Measurements from ENCODE around the gene LCMT2.

Gene LCMT2, protein sequence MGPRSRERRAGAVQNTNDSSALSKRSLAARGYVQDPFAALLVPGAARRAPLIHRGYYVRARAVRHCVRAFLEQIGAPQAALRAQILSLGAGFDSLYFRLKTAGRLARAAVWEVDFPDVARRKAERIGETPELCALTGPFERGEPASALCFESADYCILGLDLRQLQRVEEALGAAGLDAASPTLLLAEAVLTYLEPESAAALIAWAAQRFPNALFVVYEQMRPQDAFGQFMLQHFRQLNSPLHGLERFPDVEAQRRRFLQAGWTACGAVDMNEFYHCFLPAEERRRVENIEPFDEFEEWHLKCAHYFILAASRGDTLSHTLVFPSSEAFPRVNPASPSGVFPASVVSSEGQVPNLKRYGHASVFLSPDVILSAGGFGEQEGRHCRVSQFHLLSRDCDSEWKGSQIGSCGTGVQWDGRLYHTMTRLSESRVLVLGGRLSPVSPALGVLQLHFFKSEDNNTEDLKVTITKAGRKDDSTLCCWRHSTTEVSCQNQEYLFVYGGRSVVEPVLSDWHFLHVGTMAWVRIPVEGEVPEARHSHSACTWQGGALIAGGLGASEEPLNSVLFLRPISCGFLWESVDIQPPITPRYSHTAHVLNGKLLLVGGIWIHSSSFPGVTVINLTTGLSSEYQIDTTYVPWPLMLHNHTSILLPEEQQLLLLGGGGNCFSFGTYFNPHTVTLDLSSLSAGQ

DNA sequence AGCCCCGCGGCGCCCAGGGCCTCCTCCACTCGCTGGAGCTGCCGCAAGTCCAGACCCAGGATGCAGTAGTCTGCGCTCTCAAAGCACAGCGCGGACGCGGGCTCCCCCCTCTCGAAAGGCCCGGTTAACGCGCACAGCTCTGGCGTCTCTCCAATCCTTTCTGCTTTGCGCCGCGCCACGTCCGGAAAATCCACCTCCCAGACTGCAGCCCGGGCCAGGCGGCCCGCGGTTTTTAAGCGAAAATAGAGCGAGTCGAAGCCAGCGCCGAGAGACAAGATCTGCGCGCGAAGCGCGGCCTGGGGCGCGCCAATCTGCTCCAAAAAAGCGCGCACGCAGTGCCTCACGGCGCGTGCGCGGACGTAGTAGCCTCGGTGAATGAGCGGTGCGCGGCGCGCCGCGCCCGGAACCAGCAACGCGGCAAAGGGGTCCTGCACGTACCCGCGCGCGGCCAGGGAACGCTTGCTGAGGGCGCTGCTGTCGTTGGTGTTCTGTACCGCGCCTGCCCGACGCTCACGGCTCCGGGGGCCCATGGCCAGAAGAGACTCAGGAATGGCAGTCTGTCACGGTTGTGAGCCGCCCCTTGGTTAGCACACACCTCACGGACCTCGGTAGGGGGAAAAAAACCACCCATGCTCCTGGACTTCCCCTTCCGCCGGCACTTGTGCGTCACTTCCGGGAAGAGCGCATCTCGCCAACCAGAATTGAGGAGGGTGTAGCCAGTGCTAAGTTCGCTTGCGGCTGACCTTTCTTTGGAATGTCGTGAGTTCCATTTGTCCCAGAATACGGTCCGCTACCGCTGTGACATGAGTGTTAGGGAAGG is at the start of gene LCMT2:
Gene LCMT2, minus strand, starts transcription at position 614 of the 820 bp plus-strand sequence. Its CDS starts 84 bp downstream, at position 530.
- DNase-seq, result peak; percentile 84

DNA sequence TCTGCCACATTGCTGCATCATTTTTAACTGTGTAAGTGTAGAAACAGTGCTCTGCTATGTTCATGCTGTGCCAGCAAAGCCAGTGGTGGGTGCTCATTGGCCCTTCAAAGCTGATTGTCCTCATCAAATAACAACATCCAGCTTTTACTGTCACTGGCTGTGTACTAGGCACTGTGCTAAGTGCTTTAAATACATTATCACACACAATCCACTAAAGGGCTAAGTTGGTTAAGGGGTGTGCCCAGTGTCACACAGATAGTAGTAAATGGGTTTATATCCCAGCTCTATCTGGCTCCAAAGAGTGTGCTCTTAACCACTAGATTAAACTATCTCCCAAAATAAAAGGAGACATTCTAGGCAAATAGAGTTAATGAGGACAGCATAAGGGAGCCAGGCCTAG is 48.2 kb upstream of the LCMT2 start:
- DNase-seq, result no peak

DNA sequence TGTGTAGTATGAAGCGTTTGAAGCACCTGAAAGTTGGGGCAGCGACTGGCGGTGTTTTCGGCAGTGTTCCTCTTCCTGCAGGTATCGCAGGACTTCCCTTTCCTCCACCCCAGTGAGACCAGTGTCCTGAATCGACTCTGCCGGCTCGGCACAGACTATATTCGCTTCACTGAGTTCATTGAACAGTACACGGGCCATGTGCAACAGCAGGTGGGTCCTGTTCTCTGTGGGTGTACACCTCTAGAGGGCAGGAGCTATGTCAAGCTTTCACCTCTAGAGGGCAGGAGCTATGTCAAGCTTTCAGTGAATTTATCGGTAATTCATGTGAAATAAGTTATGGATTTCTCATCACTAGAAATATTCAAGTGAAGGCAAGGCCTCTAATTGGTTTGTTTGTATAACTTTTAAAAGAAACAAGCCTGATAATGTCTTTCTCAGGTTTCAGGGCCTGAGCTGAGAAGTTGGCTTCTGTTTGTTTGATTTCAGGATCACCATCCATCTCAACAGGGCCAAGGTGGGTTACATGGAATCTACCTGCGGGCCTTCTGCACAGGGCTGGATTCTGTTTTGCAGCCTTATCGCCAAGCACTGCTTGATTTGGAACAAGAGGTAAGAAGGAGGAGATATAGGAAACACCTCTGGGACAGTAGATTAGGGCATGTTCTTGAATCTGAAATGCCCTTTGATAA is 45.8 kb upstream of the LCMT2 start:
- DNase-seq, result peak; percentile 22

- DNase-seq, result peak; percentile 56
These were observed 40.9 kb upstream of the LCMT2 start, which contains the start of the genes TUBGCP4 and ZSCAN29 for GRCh38 chr15:43370975-43371974. TSS of gene TUBGCP4 (plus strand) at chr15:43371101. CDS start at chr15:43371355, 254 bp downstream. TSS of gene ZSCAN29 (minus strand) at chr15:43371043. CDS start at chr15:43369913, 1,130 bp downstream.

GRCh38 chr15:43370310-43370974 is 40.1 kb upstream of the LCMT2 start:
- no peak for DNase-seq

- no peak for DNase-seq
These were observed 31.0 kb upstream of the LCMT2 start for GRCh38 chr15:43361313-43361903.

DNA sequence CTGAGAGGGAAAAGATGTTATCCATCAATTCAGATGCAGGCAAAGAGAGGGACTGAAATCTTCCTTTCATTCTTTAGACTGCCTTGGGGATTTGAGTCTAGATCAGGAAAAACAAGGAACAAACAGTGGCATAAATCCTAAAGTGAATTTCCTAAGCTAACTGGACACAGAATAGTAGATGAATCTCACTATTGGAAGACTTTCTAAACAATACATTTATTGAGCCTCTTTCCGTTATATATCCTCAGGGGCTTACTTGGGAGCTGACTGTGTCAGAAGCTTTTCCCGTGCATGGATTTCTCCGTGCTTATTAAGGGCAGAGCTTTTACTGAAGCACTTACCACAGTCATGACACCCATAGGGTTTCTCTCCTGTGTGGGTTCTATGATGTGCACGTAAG is 30.4 kb upstream of the LCMT2 start:
- no peak for DNase-seq

GRCh38 chr15:43352693-43353382 is 22.5 kb upstream of the LCMT2 start:
- no peak for DNase-seq

DNA sequence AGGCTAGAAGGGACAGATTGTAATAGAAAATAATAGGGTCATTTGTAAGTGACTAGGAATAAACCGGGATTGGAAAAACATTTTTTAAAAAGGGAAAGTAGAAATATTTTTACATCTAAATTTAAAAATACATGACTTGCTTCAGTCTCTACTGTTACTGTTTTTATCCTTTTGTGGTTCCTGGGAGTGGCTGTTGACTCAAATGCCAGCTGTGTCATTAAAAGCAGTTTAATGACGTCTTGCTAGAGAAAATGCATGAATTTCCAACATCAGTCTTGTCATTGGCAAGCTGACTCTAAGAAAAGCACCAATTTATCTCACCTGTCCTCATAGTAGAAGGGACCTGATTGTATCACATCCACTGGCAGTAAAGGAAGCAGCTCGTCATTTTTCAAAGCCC is 16.7 kb upstream of the LCMT2 start:
- no peak for DNase-seq

DNA sequence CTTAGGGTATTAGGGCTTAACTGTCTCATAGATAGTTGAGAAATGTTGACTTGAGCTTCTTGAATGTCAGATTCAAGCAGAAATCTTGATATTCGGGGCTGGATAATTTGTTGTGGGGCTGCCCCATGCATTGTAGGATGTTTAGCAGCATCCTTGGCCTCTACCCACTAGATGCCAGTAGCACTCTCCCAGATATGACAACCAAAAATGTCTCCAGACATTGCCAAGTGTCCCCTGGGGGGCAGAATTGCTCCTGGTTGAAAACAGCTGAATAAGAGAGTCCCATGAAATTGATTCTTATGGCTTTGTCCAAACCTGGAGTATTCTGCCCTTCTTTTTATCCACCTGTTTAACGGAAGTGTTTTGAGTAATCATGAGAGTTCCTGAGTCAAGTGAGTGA is 15.9 kb upstream of the LCMT2 start:
- no peak for DNase-seq

DNA sequence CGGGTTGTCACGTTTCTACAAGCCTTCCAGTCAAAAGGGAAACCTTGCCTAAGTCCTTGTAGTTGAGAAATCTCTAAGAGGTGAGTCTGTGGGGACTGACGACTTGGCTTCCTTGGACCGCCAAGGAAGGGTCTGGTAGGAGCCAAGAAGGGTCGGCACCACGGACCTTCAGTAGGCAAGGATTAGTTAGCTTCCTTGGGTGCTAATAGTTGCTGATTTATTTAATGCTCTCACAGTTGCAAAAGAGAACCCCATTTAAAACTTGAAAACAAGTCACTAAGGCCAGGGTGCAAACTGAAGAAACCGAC is 361 bp upstream of the LCMT2 start:
- no peak for DNase-seq

GRCh38 chr15:43329217-43329959 is 985 bp downstream of the LCMT2 start:
- no peak for DNase-seq

DNA sequence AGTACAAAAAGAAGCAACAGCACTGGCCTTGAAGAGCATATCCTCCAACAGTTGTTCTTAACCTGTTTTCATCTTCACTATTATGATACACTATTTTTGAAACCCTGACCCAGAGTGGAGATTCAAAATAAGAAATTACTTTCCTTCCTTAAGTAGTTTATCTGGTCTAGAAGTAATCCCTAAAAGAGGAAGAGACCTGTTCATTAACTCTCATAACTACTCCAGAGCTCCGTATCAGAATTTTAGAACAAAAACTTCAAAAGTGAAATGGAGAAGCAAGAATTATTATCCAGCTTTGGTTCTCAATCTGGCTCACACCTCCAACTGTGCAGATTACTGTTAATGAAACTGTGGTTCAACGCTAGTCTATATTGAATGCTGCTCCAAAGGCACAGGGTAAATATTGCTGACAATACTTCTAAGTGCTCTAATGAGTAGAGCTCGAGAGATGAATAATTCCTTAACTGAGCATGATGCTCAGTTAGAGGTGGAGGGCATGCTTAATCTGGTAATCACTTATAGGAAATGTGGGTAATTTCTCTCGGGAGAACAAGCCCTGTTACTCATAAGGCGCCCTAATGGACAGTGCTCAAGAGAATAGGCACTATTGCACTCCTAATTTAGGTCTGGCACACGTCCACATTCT is 5.2 kb downstream of the LCMT2 start:
- DNase-seq, result no peak

DNA sequence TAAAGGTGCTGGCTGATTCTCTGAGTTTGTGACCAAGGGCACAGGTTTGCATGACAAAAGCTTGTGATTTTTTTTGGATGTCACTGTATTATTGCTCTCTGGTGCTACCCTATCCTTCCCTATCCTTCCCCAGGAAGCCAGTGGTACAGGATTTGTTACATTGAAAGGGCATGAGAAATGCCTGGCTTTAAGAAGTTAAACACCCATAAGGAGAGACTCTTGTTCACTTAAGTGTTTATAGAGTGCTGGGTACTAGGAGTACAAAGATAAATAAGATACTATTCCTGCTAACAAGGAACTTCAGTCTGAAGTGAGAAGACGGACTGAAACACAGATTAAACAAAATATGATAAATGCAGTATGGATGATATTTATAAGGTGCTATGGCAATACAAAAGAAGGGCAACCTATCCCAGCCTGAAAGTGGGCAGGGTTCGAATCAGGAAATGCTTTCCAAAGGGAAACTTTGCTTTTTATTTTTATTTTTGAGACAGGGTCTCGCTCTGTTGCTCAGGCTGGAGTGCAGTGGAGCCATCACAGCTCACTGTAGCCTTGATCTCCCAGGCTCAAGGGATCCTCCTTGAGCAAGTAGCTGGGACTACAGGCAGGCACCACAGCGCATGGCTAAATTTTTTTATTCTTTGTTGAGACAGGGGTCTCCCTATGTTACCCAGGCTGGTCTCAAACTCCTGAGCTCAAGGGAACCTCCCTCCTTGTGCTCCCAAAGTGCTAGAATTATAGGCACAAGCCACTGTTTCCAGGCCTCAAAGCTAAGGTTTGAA is 11.2 kb downstream of the LCMT2 start:
- DNase-seq, result no peak

- no peak for DNase-seq
These were observed 12.7 kb downstream of the LCMT2 start for GRCh38 chr15:43317566-43318184.

- no peak for DNase-seq
These were observed 13.4 kb downstream of the LCMT2 start for GRCh38 chr15:43316971-43317346.
